ENCODE data around the gene ZNF567. TPM values are rescaled to one million over a fixed set of nuclear protein-coding genes. Genes with fewer than 3 reads are reported as not detected.

ZNF567 gene
- total RNA-seq, 2 experiments from 2014 or later = 8.3 to 8.6 TPM

- peak overlapping the region; percentile 86 for H3K4me2 ChIP-seq (ENCODE audit: low read length)
- no peak for DNase-seq (ENCODE audit: low spot score)
- CTCF ChIA-PET (ENCODE audit: unreplicated experiment) = no interaction called here
- peak overlapping the region; percentile 78; the same call in 1 of the 2 replicates for H2AFZ ChIP-seq (ENCODE audit: low read length)
- H4K20me1 ChIP-seq (ENCODE audit: insufficient read depth, low read length) = no peaks in the 10 kb centered on the region
- TSS peak; percentile 59 for BruUV-seq (replicated peaks)
- peak overlapping the region; percentile 80 for H3K4me3 ChIP-seq (ENCODE audit: low read depth, low read length, poor library complexity, severe bottlenecking)
- TF ChIP-seq EZH2phosphoT487 (IDR thresholded peaks at IDR 0.05; ENCODE audit: borderline replicate concordance, low read depth, low read length) = no peak
- no peak for TF ChIP-seq CTCF (conservative IDR thresholded peaks at IDR 0.05; ENCODE audit: low read length)
- intact Hi-C loops (cut with micrococcal nuclease; ENCODE audit: unreplicated experiment) = loop anchor here (2.0 to 10.0 kb wide), 4 partner anchors 86 to 528 kb away; partner anchors contain the start of genes ZNF260, ZNF383, ZNF529 and ZNF585B
- H3K36me3 ChIP-seq (ENCODE audit: insufficient read depth, low read length) = peaks cover 48% of the 10 kb centered on the region
- H3K27ac ChIP-seq (ENCODE audit: low read depth, low read length, poor library complexity, severe bottlenecking) = no peak overlapping the region
- peaks cover 22% of the 10 kb centered on the region for H3K9me3 ChIP-seq (ENCODE audit: low read length)
- H3K79me2 ChIP-seq (ENCODE audit: insufficient read depth, low read depth, low read length) = peaks cover 14% of the 10 kb centered on the region
- no peaks in the 10 kb centered on the region for H3K9me2 ChIP-seq (ENCODE audit: insufficient read depth, low read length)
- H3K4me1 ChIP-seq (ENCODE audit: insufficient read depth, low read length, poor library complexity, severe bottlenecking) = peaks cover 12% of the 10 kb centered on the region
- POLR2A ChIA-PET = interaction anchor here (2.2 kb wide), 1 partner anchor 472 kb away, joined by 5 read pairs; the partner anchor contains the start of genes ZNF146 and ZNF565
These were observed 823 bp upstream of the ZNF567 start for GRCh38 chr19:36686365-36687213.

- Histone ChIP-seq H3K9me3 (ENCODE audit: low read length) (peaks cover 22% of the 10 kb centered on the region), H3K4me3 (ENCODE audit: low read depth, low read length, poor library complexity, severe bottlenecking) (peak overlapping the region; percentile 80), H4K20me1 (ENCODE audit: insufficient read depth, low read length) (no peaks in the 10 kb centered on the region), H2AFZ (ENCODE audit: low read length) (peak overlapping the region; percentile 20; the same call in 1 of the 2 replicates), H3K36me3 (ENCODE audit: insufficient read depth, low read length) (peaks cover 58% of the 10 kb centered on the region), H3K9me2 (ENCODE audit: insufficient read depth, low read length) (no peaks in the 10 kb centered on the region), H3K4me1 (ENCODE audit: insufficient read depth, low read length, poor library complexity, severe bottlenecking) (peaks cover 12% of the 10 kb centered on the region), H3K4me2 (ENCODE audit: low read length) (peak overlapping the region; percentile 75), H3K27ac (ENCODE audit: low read depth, low read length, poor library complexity, severe bottlenecking) (peak overlapping the region; percentile 32), H3K79me2 (ENCODE audit: insufficient read depth, low read depth, low read length) (peaks cover 14% of the 10 kb centered on the region)
- no peak for TF ChIP-seq EZH2phosphoT487 (IDR thresholded peaks at IDR 0.05; ENCODE audit: borderline replicate concordance, low read depth, low read length)
- no peak for TF ChIP-seq CTCF (conservative IDR thresholded peaks at IDR 0.05; ENCODE audit: low read length)
- POLR2A ChIA-PET = no interaction called here
- CTCF ChIA-PET (ENCODE audit: unreplicated experiment) = no interaction called here
- BruUV-seq (replicated peaks) = no TSS peak
- DNase-seq (ENCODE audit: low spot score) = no peak
- intact Hi-C loops (cut with micrococcal nuclease; ENCODE audit: unreplicated experiment) = loop anchor here (5.0 to 10.0 kb wide), 3 partner anchors 116 to 527 kb away; partner anchors contain the start of genes ZNF260, ZNF383, ZNF529 and ZNF585B
These were observed 646 bp downstream of the ZNF567 start for GRCh38 chr19:36688058-36688457.
